GM12878 (cell line): ENCODE measurements around the gene FXYD6. TPM values are rescaled to one million over a fixed set of nuclear protein-coding genes. Genes with fewer than 3 reads are reported as not detected.

Source experiments
- ATAC-seq: fragments of 200-7000 bp; cut with Tn5 transposase; 3 replicates; pipeline ENCODE4 v1.9.1; 2020; ENCODE audit warnings: mild to moderate bottlenecking, moderate library complexity
- BruUV-seq: library from RNA; stranded (reverse); fragments of 400-500 nt; replicated peaks from 2 replicates; lab custom pipeline; 2021; lab: Mats Ljungman, UMichigan
- CTCF ChIA-PET: fragments of 300-600 bp; sonication (Branson Sonifier 250); formaldehyde crosslinking; extraction: SDS; loops from one replicate; lab custom pipeline; 2021; ENCODE audit warnings: inconsistent platforms; lab: Yijun Ruan, JAX
- POLR2A ChIA-PET: fragments of 350-600 bp; formaldehyde crosslinking; extraction: SDS; loops from one replicate; lab custom pipeline; 2021; ENCODE audit warnings: inconsistent platforms; lab: Charles Lee
- RAD21 ChIA-PET: fragments of 300-600 bp; sonication (Branson Sonifier 250); formaldehyde crosslinking; loops from one replicate; lab custom pipeline; 2023; ENCODE audit warnings: antibody characterized with exemption; ENCODE audit not compliant: unreplicated experiment; lab: Charles Lee
- SMC1A ChIA-PET: fragments of 300-600 bp; sonication (Branson Sonifier 250); formaldehyde crosslinking; loops from one replicate; lab custom pipeline; 2023; ENCODE audit not compliant: unreplicated experiment, uncharacterized antibody; lab: Charles Lee
- DNase-seq: peaks from one replicate; pipeline ENCODE4 v3.0.0-alpha.2; 2011; ENCODE audit warnings: low read depth, low spot score
- FAIRE-seq: peaks from 3 replicates; lab custom pipeline; 2011; peaks lifted over from hg19 to GRCh38; lab: Jason Lieb, UNC
- H2AFZ ChIP-seq: 2 replicates; pipeline ENCODE4 v1.6.0; 2011; ENCODE audit warnings: low read depth, low read length, control low read depth; ENCODE audit not compliant: control insufficient read depth
- H3K27ac ChIP-seq: 2 replicates; pipeline ENCODE4 v1.5.1; 2011; ENCODE audit warnings: control low read depth; ENCODE audit not compliant: control insufficient read depth, insufficient read depth
- H3K27me3 ChIP-seq, 2 experiments: replicated peaks in 1 of 2; 2 replicates each; pipeline versions ENCODE4 v1.6.0 to v1.6.1; 2011; ENCODE audit warnings: low read length in 1 of 2; ENCODE audit not compliant: control insufficient read depth in 2 of 2, insufficient read depth in 2 of 2
- H3K36me3 ChIP-seq, 2 experiments: 2 replicates each; pipeline ENCODE4 v1.5.1; 2011; ENCODE audit warnings: low read length in 1 of 2; ENCODE audit not compliant: control insufficient read depth in 2 of 2, insufficient read depth in 2 of 2
- H3K4me1 ChIP-seq: 2 replicates; pipeline ENCODE4 v1.6.1; 2011; ENCODE audit warnings: mild to moderate bottlenecking, low read length, moderate library complexity, mixed read lengths; ENCODE audit not compliant: control insufficient read depth, insufficient read depth
- H3K4me2 ChIP-seq: 2 replicates; pipeline ENCODE4 v1.6.0; 2011; ENCODE audit warnings: control low read depth; ENCODE audit not compliant: control insufficient read depth, insufficient read depth
- H3K4me3 ChIP-seq: fragments of 200-600 bp; sonication (generic); 2 replicates; pipeline ENCODE4 v1.5.1; 2016
- H3K79me2 ChIP-seq: 2 replicates; pipeline ENCODE4 v1.6.0; 2011; ENCODE audit warnings: low read length; ENCODE audit not compliant: control insufficient read depth, insufficient read depth
- H3K9ac ChIP-seq: 2 replicates; pipeline ENCODE4 v1.8.0; 2011; ENCODE audit warnings: low read length, control low read depth, mixed read lengths; ENCODE audit not compliant: control insufficient read depth, insufficient read depth
- H3K9me3 ChIP-seq: replicated peaks from 3 replicates; pipeline ENCODE4 v1.5.1; 2011; ENCODE audit warnings: mild to moderate bottlenecking, low read length; ENCODE audit not compliant: control insufficient read depth, insufficient read depth
- H4K20me1 ChIP-seq: 2 replicates; pipeline ENCODE4 v1.6.0; 2011; ENCODE audit not compliant: control insufficient read depth, insufficient read depth
- CBFB ChIP-seq: IDR thresholded peaks from 2 replicates; pipeline ENCODE4 v1.6.1; 2016; ENCODE audit warnings: antibody characterized with exemption, low read depth
- CBX3 ChIP-seq: fragments of 200-600 bp; sonication (generic); IDR thresholded peaks from 2 replicates; pipeline ENCODE4 v1.6.1; 2016; ENCODE audit warnings: low read depth, borderline replicate concordance
- CREM ChIP-seq: IDR thresholded peaks from 2 replicates; pipeline ENCODE4 v1.6.1; 2014; ENCODE audit warnings: antibody characterized with exemption, low read depth
- KDM1A ChIP-seq: fragments of 200-600 bp; sonication (generic); IDR thresholded peaks from 2 replicates; pipeline ENCODE4 v1.6.1; 2016; ENCODE audit warnings: borderline replicate concordance
- MYB ChIP-seq: fragments of 150-350 bp; IDR thresholded peaks from 2 replicates; pipeline ENCODE4 v1.6.1; 2014; ENCODE audit warnings: mild to moderate bottlenecking, low read depth, low read length, borderline replicate concordance
- NBN ChIP-seq: fragments of 450-650 bp; IDR thresholded peaks from 2 replicates; pipeline ENCODE4 v1.6.1; 2016
- POLR2AphosphoS2 ChIP-seq: IDR thresholded peaks from 2 replicates; pipeline ENCODE4 v1.6.1; 2011; ENCODE audit warnings: low read depth, mild to moderate bottlenecking, low read length, improper control_type of control experiment, moderate library complexity
- RAD51 ChIP-seq: fragments of 450-650 bp; IDR thresholded peaks from 2 replicates; pipeline ENCODE4 v1.6.1; 2016; ENCODE audit warnings: moderate library complexity, mild to moderate bottlenecking, inconsistent platforms
- STAT1 ChIP-seq: fragments of 450-650 bp; conservative IDR thresholded peaks from 2 replicates; pipeline ENCODE4 v1.6.1; 2014; ENCODE audit warnings: antibody characterized with exemption, mild to moderate bottlenecking
- TCF7 ChIP-seq: IDR thresholded peaks from 2 replicates; pipeline ENCODE4 v1.6.1; 2014; ENCODE audit warnings: antibody characterized with exemption, borderline replicate concordance
- YBX1 ChIP-seq: fragments of 450-650 bp; IDR thresholded peaks from 2 replicates; pipeline ENCODE4 v1.6.1; 2016; ENCODE audit warnings: antibody characterized with exemption
- ZBED1 ChIP-seq: IDR thresholded peaks from 2 replicates; pipeline ENCODE4 v1.6.1; 2016; ENCODE audit warnings: borderline replicate concordance
- ZNF217 ChIP-seq: fragments of 450-650 bp; IDR thresholded peaks from 2 replicates; pipeline ENCODE4 v1.6.1; 2017; ENCODE audit warnings: antibody characterized with exemption, mild to moderate bottlenecking
- ZNF24 ChIP-seq: fragments of 450-650 bp; IDR thresholded peaks from 2 replicates; pipeline ENCODE4 v1.6.1; 2017; ENCODE audit warnings: antibody characterized with exemption, mild to moderate bottlenecking
- WGBS: methylation state at CpG from one replicate; pipeline ENCODE4 v1.1.6; 2016; ENCODE audit warnings: low lambda C conversion rate; ENCODE audit not compliant: insufficient replicate concordance, insufficient coverage; ENCODE audit errors: missing lambda C conversion rate; 5-methylcytosine and 5-hydroxymethylcytosine counted together
- in situ Hi-C: fragments of 300-500 bp; cut with MboI; formaldehyde crosslinking; loops from 9 replicates; pipeline ENCODE4 v1.14.3; 2018; ENCODE audit warnings: mixed read lengths
- intact Hi-C: fragments of 100-400 bp; cut with micrococcal nuclease; formaldehyde crosslinking; loops from one replicate; pipeline ENCODE4 v1.14.2; 2022; ENCODE audit not compliant: unreplicated experiment
- polyA plus RNA-seq, 11 experiments: library from polyadenylated mRNA; depleted of rRNA in 4 of 11; unstranded in 6 of 11; stranded (reverse) in 5 of 11; fragments of >200 nt; fragmentation: Nextera tagmentation in 4 of 11; fragmentation: Illumina TruSeq in 1 of 11; extraction: Ambion mirVana in 4 of 11; extraction: Trizol in 1 of 11; gene quantifications; 1 replicate in 1 of 11; 2 replicates in 10 of 11; pipeline versions ENCODE4 v1.2.1 to v1.2.3, GENCODE V29; 2011 to 2016; ENCODE audit warnings: inconsistent platforms in 2 of 11, missing spikeins in 2 of 11, low read depth in 1 of 11
- total RNA-seq, 4 experiments: library from RNA; depleted of rRNA in 3 of 4; stranded (reverse); fragments of >200 nt in 3 of 4; fragmentation: Illumina TruSeq in 1 of 4; extraction: Trizol in 1 of 4; gene quantifications; 2 replicates each; pipeline versions ENCODE4 v1.2.1 to v1.2.3, GENCODE V29; 2013 to 2021
- TF ChIP-seq, protein P1 (sequence below): fragments of 150-350 bp; IDR thresholded peaks from 2 replicates; pipeline ENCODE4 v1.6.1; 2014; ENCODE audit warnings: mild to moderate bottlenecking, low read depth, low read length

Gene FXYD6
- total and polyA plus RNA-seq, 10 of the 15 experiments (the other 5 are each of a cell fraction or from before 2014, with no cell fraction given), result 0.09 to 2.0 (median 0.23) TPM; not detected in 2

GRCh38 chr11:117879516-117880480 is 3.3 kb upstream of the FXYD6 start:
- SMC1A ChIA-PET, result no interaction called here
- H3K27ac ChIP-seq, result no peak overlapping the region

More at GRCh38 chr11:117879516-117880480, 3.3 kb upstream of the FXYD6 start:
- Histone ChIP-seq H2AFZ (no peak overlapping the region), H3K4me3 (no peak overlapping the region), H4K20me1 (no peaks in the 10 kb centered on the region; the same call in 1 of the 2 replicates), H3K9me3 (no peaks in the 10 kb centered on the region), H3K9ac (no peak overlapping the region)
- DNase-seq, result no peak
- ChIA-PET RAD21 (no interaction called here), POLR2A (interaction anchor here (0.6 kb wide), 1 partner anchor 543 kb away, joined by 3 read pairs; no protein-coding TSS in a partner anchor)
- intact Hi-C loops, result no loop called here
- TF ChIP-seq, protein P1, sequence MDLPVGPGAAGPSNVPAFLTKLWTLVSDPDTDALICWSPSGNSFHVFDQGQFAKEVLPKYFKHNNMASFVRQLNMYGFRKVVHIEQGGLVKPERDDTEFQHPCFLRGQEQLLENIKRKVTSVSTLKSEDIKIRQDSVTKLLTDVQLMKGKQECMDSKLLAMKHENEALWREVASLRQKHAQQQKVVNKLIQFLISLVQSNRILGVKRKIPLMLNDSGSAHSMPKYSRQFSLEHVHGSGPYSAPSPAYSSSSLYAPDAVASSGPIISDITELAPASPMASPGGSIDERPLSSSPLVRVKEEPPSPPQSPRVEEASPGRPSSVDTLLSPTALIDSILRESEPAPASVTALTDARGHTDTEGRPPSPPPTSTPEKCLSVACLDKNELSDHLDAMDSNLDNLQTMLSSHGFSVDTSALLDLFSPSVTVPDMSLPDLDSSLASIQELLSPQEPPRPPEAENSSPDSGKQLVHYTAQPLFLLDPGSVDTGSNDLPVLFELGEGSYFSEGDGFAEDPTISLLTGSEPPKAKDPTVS, result no peak
- TF ChIP-seq YBX1 (no peak), NBN (no peak), ZNF24 (no peak), CREM (no peak), STAT1 (no peak), MYB (no peak), KDM1A (no peak), TCF7 (no peak), CBX3 (no peak), ZNF217 (no peak), ZBED1 (no peak), POLR2AphosphoS2 (no peak), CBFB (no peak), RAD51 (no peak)
- TF ChIP-seq, all 136 proteins: peak for 0
- in situ Hi-C loops, result no loop called here
- H3K27me3 ChIP-seq, result peaks cover 13 to 18% of the 10 kb centered on the region in 2 experiments; a peak in 3 of 4 replicates
- no TSS peak for BruUV-seq
- H3K36me3 ChIP-seq, result no peaks in the 10 kb centered on the region
- no peak for FAIRE-seq
- H3K4me1 ChIP-seq, result no peaks in the 10 kb centered on the region
- no peaks in the 10 kb centered on the region for H3K79me2 ChIP-seq
- CTCF ChIA-PET, result interaction anchor here (1.4 kb wide), 1 partner anchor 67 kb away, joined by 3 read pairs; no protein-coding TSS in a partner anchor
- WGBS, result 35% methylated on average over 11 of the region's 11 CpGs
- ATAC-seq, result no peak
- H3K4me2 ChIP-seq, result no peak overlapping the region
